Psoas muscle (tissue), 8 donors: ENCODE data around the gene CCDC92. TPM values are rescaled to one million over a fixed set of nuclear protein-coding genes. Genes with fewer than 3 reads are reported as not detected.

Experiments
- ATAC-seq, 4 donors: fragments of 200-7000 bp; cut with Tn5 transposase; one replicate each; pipeline ENCODE4 v1.9.1; 2020; ENCODE audit warnings: moderate library complexity in 3 of 4, mild to moderate bottlenecking in 2 of 4
- DNase-seq, 2 donors: peaks; one replicate each; pipeline ENCODE4 v3.0.0-alpha.2; 2020
- H3K27ac ChIP-seq: fragments of 200-600 bp; one replicate; pipeline ENCODE4 v1.8.0; 2022
- H3K27me3 ChIP-seq, 3 donors: fragments of 200-600 bp in 1 of 3; one replicate each; pipeline versions ENCODE4 v1.6.1 to v1.8.0; 2013 to 2022; ENCODE audit warnings: low read length in 2 of 3, mild to moderate bottlenecking in 2 of 3, moderate library complexity in 1 of 3; ENCODE audit not compliant: insufficient read depth in 3 of 3
- H3K36me3 ChIP-seq, 2 donors: fragments of 200-600 bp in 1 of 2; one replicate each; pipeline versions ENCODE4 v1.6.1 to v1.8.0; 2013 to 2022; ENCODE audit warnings: low read depth in 1 of 2, mild to moderate bottlenecking in 1 of 2, moderate library complexity in 1 of 2; ENCODE audit not compliant: insufficient read depth in 1 of 2
- H3K4me1 ChIP-seq: fragments of 200-600 bp; one replicate; pipeline ENCODE4 v1.8.0; 2022
- H3K4me3 ChIP-seq: fragments of 200-600 bp; one replicate; pipeline ENCODE4 v1.8.0; 2022; ENCODE audit warnings: mild to moderate bottlenecking
- H3K9me3 ChIP-seq: fragments of 200-600 bp; one replicate; pipeline ENCODE4 v1.8.0; 2022
- WGBS, 3 donors: extraction: QIAGEN DNeasy Blood & Tissue Kit; methylation state at CpG; one replicate each; pipeline versions ENCODE4 v1.1.6 to v1.1.7; 2013; 5-methylcytosine and 5-hydroxymethylcytosine counted together
- intact Hi-C, 2 donors: fragments of 100-400 bp; cut with DNase I; formaldehyde crosslinking; loops; one replicate each; pipeline versions ENCODE4 v1.11.0 to v1.14.2; 2022
- polyA plus RNA-seq, 3 donors: library from polyadenylated mRNA; stranded (reverse); fragments of 200-250 nt; gene quantifications; one replicate each; pipeline ENCODE4 v1.2.3, GENCODE V29; 2013
- total RNA-seq, 4 donors: library from RNA; stranded (reverse); fragmentation: NEBNext Ultra II Directional in 2 of 4; extraction: Animal tissue kit (Norgen Biotek cat#: 25700) in 2 of 4; gene quantifications; one replicate each; pipeline versions ENCODE4 v1.2.1 to v1.2.4, GENCODE V29; 2021 to 2023
- TF ChIP-seq, protein P1 (sequence below): fragments of 200-600 bp; IDR thresholded peaks from one replicate; pipeline ENCODE4 v1.8.0; 2022; ENCODE audit warnings: antibody characterized with exemption
- donor health status: healthy with polysubstance abuse.
- donor health status: DM: no; HTN: no; CAD: no; lungs with moderate emphysema.
- donor health status: Bipolar disorder and iron deficiency.
- donor health status: healthy.
- donor health status: DM: yes; HTN: yes; CAD: no.
- donor health status: DM: no; HTN: no; CAD: no.
- donor health status: DM: no; HTN: no; CAD: no.
- donor health status: DM: yes; HTN: yes; CAD: no.

CCDC92 gene
- total and polyA plus RNA-seq, 7 donors, result 27.9 to 83.2 (median 41.1) TPM

DNA sequence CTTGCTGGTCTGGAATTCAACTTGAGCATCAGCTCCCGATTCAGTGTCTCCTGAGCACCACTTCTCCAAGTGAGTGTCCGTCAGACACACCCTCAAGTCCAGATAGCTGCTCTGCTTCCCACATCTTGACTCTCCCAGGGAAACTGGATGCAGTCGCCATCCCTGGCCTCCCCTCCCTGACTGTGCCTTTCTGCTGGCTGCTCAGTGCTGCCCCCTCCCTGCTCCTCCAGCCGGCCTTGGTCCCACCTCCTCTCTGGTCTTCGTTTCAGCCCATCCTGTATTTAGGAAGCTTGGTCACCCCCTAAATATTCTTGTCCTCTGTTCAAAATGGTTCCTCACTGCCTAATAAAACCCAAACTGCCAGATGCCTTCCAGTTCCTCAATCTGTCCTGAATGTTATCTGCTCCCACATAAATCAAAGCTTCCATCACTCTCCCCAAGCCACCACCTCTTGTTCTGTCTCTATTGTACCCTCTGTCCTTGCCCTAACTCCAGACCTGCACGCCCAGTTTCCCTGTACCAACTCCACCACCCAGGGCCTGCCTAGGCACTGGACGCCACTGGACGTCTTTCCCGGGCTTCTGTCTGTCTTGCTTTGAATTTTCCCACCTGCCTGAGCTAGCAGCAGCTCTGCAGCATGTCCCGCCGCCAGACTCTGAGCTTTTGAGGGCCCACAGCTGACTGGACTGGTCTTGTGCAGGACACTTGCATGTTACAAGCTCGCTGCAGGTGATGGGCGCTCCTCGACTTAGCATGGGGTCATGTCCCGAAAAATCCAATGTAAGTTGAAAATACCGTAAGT is 33.8 kb downstream of the CCDC92 start:
- Histone ChIP-seq H3K36me3 (peaks cover 0 to 68% of the 10 kb centered on the region in 2 donors), H3K9me3 (no peaks in the 10 kb centered on the region), H3K4me3 (no peak overlapping the region), H3K27me3 (no peaks in the 10 kb centered on the region), H3K4me1 (no peaks in the 10 kb centered on the region), H3K27ac (no peak overlapping the region)
- intact Hi-C loops, result no loop called here
- DNase-seq, result no peak
- TF ChIP-seq, protein P1, sequence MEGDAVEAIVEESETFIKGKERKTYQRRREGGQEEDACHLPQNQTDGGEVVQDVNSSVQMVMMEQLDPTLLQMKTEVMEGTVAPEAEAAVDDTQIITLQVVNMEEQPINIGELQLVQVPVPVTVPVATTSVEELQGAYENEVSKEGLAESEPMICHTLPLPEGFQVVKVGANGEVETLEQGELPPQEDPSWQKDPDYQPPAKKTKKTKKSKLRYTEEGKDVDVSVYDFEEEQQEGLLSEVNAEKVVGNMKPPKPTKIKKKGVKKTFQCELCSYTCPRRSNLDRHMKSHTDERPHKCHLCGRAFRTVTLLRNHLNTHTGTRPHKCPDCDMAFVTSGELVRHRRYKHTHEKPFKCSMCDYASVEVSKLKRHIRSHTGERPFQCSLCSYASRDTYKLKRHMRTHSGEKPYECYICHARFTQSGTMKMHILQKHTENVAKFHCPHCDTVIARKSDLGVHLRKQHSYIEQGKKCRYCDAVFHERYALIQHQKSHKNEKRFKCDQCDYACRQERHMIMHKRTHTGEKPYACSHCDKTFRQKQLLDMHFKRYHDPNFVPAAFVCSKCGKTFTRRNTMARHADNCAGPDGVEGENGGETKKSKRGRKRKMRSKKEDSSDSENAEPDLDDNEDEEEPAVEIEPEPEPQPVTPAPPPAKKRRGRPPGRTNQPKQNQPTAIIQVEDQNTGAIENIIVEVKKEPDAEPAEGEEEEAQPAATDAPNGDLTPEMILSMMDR, result peak; percentile 7
- no peak for ATAC-seq
- 85 to 90% (median 87%) methylated on average over 16 of the region's 16 CpGs for WGBS, 3 donors

DNA sequence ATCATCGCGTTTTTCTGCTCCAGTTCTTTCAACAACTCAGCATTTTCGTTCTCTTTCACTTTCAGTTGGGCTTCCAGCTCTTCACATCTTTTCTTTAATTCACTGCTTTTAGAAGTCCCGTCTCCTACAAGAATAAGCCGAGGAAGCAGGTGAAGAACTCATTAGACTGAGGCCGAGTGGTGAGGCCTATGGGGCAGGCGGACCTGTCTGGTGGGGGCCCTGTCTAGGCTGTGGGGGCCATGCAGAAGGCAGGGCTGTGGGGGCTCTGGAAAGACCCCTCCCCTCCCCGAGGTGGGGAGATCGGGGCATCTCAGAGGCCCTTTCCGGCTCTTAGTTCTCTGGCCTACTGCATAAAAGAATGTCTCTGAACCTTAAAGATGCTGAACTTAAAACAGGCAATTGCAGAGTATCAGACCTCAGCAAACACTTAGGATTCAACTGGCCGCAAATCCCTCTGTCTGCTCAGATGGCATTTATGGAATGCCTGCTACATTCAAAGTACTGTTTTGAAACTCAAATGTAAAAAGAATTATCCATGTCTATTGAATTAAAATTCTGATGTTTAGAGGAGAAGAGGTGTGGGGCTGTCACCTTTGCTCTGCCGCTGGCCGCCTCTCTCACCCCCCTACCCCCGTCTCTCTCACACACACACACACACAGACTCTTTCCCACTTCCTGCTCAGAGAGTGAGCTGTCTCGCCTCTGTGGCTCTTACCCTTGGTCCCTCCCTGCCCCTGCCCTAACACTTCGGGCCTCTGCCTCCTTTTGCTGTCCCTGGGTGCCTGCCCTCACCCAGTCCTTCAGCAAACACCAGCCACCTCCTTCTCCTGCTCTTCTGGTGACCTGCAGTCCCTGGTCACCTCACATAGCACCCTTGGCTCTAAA is 34.7 kb downstream of the CCDC92 start:
- intact Hi-C loops, result no loop called here
- 86 to 87% (median 87%) methylated on average over 16 of the region's 16 CpGs for WGBS, 3 donors

DNA sequence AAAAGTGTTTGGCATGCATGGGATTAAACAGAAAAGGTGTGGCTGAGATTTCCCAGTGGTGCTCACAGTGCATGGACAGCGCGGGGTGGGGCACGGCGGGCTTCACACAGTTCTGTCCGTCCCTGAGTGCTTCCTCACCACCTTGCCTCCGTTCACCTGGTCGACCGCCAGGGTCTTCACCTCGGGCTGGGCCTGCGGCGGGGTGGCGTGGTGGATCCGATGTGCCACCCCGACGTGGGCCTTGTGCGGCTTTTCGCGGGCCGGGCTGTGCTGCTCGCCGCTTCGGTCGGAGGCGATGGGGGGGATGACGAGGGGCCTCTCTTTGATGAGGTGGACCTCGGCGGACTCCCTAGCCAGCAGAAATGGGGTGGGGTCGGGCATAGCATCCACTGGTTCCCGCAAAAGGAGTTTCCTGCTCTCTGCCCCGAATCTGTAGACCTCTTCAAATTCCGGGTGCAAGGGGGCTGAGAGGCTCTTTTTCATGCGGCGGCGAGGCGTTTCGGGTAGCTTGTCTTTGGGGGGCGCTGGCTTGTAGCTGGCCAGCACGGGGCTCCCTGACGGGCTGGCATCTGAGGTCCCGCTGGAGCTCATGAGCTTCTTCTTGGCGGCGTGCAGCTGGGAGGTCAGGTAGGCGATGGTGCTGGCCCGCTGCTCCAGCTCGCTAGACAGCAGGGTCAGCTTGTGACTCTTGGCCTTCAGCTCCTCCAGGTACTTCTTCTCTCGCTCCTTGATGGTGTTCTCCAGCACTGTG is 35.5 kb downstream of the CCDC92 start:
- no peak overlapping the region for H3K27ac ChIP-seq
- no peaks in the 10 kb centered on the region for H3K4me1 ChIP-seq
- H3K4me3 ChIP-seq, result no peak overlapping the region
- TF ChIP-seq, protein P1, result no peak
- H3K9me3 ChIP-seq, result no peaks in the 10 kb centered on the region
- intact Hi-C loops, result no loop called here
- 96 to 97% (median 96%) methylated on average over 45 to 46 of the region's 46 CpGs for WGBS, 3 donors
- H3K27me3 ChIP-seq, result no peaks in the 10 kb centered on the region
- DNase-seq, result no peak
- peaks cover 0 to 57% of the 10 kb centered on the region in 2 donors for H3K36me3 ChIP-seq
- no peak for ATAC-seq

More for the DNA sequence above, 34.7 kb downstream of the CCDC92 start:
- H3K4me1 ChIP-seq, result no peaks in the 10 kb centered on the region
- H3K9me3 ChIP-seq, result no peaks in the 10 kb centered on the region
- ATAC-seq (no peak), DNase-seq (no peak)
- H3K36me3 ChIP-seq, result peaks cover 0 to 65% of the 10 kb centered on the region in 2 donors
- no peak overlapping the region for H3K27ac ChIP-seq
- H3K4me3 ChIP-seq, result no peak overlapping the region
- H3K27me3 ChIP-seq, result no peaks in the 10 kb centered on the region
- TF ChIP-seq, protein P1, result no peak

DNA sequence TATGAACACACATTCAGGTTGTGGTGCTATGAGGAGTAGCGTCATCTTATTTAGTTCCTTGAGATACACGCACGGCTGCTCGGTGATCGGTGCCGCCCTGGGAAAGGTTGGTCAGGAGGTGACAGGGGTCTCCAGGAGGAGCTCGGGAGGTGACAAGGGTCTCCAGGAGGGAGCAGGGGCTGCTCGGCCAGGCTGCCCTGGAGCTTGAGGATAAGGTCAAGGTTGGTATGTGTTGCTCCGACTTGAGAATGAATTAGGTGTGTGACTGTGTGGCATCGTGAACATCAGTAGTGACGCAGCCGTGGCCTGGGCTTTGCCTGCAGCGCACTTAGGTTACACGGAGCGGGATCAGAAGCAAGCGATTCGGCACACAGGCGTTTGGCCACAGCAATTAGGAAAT is 36.2 kb downstream of the CCDC92 start:
- H3K4me3 ChIP-seq, result no peak overlapping the region
- DNase-seq (no peak), ATAC-seq (no peak)
- H3K36me3 ChIP-seq, result peaks cover 0 to 50% of the 10 kb centered on the region in 2 donors
- intact Hi-C loops, result no loop called here
- H3K27ac ChIP-seq, result no peak overlapping the region
- H3K27me3 ChIP-seq, result no peaks in the 10 kb centered on the region
- TF ChIP-seq, protein P1, result no peak
- H3K4me1 ChIP-seq, result no peaks in the 10 kb centered on the region
- 92 to 95% (median 94%) methylated on average over 18 of the region's 18 CpGs for WGBS, 3 donors
- no peaks in the 10 kb centered on the region for H3K9me3 ChIP-seq
